Stimulated activated CD8-positive, alpha-beta memory T cell treated with anti-CD3 and anti-CD28 coated beads, Interleukin-7, amount 100 ng/mL, for 1 hour (primary cell): ENCODE results near the gene FAM169A.
"Not testable (repeated sequence)": the region's sequence is repeated elsewhere in the genome, so short reads cannot be mapped to it uniquely, and the experiment has no call there.

ENCODE experiments used
- DNase-seq, 2 donors: peaks; one replicate each; pipeline ENCODE4 v3.0.0-alpha.2; 2020; ENCODE audit warnings: low read depth in 2 of 2

The FAM169A gene, protein sequence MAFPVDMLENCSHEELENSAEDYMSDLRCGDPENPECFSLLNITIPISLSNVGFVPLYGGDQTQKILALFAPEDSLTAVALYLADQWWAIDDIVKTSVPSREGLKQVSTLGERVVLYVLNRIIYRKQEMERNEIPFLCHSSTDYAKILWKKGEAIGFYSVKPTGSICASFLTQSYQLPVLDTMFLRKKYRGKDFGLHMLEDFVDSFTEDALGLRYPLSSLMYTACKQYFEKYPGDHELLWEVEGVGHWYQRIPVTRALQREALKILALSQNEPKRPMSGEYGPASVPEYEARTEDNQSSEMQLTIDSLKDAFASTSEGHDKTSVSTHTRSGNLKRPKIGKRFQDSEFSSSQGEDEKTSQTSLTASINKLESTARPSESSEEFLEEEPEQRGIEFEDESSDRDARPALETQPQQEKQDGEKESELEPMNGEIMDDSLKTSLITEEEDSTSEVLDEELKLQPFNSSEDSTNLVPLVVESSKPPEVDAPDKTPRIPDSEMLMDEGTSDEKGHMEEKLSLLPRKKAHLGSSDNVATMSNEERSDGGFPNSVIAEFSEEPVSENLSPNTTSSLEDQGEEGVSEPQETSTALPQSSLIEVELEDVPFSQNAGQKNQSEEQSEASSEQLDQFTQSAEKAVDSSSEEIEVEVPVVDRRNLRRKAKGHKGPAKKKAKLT

DNA sequence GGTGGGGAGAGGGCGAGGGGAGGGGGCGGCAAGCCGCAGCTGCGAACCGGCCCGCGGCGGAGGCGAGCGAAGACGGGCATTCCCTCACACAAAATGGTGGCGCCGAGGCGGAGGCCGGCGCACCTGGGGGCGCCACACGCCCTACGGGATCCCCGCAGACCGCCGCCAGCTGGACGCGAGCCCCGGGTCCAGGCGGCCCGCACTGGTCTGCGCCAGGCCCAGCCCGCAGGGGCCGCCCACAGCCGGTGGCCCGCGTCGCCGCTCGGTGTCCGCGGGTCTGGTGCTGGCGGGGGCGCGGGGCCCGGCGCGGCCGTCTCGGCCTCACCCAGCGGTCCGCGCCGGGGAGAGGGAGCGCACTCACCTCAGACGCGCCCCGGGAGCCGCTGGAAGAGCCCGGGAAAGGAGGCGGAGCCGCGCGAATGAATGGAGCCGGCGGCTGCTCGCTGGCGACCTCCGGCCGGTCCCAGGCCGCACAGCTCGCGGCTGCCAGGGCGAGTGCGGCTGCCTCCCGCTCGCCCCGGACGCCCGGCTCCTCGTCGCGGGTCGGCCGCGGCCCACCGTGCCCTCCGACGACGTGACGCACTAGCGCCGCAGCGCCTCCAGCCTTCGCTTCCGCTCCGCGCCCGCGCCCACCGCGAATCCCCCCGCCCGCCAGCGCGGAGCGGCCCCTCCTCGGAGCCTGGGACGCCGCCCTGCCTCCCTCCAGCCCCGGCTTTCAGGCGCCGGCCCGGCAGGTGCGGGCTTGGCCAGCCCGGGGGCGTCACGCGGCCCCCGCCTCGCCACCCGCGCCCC lies at the start of gene FAM169A:
TSS of gene FAM169A (minus strand) at position 584 of the 792 bp plus-strand sequence. CDS start 24,711 bp downstream, outside the sequence.
- DNase-seq = peak; percentile 13 to 16

DNA sequence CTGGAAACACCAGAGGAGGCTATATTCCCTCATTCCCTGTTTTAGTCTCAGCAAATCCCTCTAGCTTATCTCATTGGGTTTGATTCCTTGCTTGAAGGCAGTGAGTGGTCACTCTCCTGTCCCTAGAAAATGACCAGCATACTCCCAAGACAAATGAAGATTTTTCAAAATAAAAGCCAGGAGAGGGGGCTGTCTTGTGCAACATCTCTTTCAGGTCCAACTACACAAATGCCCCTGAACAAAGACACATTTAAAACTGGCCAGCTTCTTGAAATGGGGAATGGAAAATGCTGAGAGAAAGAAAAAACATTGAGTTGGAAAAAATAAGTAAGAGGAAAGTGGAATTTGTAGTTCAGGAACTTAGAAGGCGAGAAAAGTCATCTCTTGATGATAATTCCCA lies 49.3 kb upstream of the FAM169A start:
- no peak for DNase-seq

DNA sequence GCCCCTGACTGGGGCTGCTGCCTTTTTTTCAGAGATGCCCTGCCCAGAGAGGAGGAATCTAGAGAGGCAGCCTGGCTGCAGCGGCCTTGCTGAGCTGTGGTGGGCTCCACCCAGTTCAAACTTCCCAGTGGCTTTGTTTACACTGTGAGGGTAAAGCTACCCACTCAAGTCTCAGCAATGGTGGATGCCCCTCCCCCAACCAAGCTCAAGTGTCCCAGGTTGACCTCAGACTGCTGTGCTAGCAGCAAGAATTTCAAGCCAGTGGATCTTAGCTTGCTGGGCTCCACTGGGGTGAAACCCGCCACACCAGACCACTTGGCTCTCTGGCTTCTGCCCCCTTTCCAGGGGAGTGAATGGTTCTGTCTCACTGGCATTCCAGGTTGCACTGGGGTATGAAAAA lies 45.2 kb upstream of the FAM169A start:
- DNase-seq = not testable (repeated sequence)

DNA sequence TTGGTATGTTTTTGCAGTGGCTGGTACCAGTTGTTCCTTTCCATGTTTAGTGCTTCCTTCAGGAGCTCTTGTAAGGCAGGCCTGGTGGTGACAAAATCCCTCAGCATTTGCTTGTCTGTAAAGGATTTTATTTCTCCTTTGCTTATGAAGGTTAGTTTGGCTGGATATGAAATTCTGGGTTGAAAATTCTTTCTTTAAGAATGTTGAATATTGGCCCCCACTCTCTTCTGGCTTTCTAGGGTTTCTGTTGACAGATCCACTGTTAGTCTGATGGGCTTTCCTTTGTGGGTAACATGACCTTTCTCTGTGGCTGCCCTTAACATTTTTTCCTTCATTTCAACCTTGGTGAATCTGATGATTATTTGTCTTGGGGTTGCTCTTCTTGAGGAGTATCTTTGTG lies 43.7 kb upstream of the FAM169A start:
- not testable (repeated sequence) for DNase-seq

DNA sequence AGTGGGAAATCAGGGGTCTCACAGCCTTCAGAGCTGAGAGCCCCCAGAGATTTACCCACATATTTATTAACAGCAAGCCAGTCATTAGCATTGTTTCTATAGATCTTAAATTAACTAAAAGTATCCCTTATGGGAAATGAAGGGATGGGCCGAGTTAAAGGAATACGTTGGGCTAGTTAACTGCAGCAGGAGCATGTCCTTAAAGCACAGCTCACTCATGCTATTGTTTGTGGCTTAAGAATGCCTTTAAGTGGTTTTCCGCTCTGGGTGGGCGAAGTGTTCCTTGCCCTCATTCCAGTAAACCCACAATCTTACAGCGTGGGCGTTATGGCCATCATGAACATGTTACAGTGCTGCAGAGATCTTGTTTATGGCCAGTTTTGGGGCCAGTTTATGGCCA lies 42.0 kb upstream of the FAM169A start:
- not testable (repeated sequence) for DNase-seq

DNA sequence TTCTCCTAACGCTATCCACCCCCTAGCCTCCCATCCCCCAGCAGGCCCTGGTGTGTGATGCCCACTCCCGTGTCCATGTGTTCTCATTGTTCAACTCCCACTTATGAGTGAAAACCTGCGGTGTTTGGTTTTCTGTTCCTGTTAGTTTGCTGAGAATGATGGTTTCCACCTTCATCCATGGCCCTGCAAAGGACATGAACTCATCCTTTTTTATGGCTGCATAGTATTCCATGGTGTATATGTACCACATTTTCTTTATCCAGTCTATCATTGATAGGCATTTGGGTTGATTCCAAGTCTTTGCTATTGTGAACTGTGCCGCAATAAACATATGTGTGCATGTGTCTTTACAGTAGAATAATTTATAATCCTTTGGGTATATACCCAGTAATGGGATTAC lies 38.5 kb upstream of the FAM169A start:
- DNase-seq = not testable (repeated sequence)

DNA sequence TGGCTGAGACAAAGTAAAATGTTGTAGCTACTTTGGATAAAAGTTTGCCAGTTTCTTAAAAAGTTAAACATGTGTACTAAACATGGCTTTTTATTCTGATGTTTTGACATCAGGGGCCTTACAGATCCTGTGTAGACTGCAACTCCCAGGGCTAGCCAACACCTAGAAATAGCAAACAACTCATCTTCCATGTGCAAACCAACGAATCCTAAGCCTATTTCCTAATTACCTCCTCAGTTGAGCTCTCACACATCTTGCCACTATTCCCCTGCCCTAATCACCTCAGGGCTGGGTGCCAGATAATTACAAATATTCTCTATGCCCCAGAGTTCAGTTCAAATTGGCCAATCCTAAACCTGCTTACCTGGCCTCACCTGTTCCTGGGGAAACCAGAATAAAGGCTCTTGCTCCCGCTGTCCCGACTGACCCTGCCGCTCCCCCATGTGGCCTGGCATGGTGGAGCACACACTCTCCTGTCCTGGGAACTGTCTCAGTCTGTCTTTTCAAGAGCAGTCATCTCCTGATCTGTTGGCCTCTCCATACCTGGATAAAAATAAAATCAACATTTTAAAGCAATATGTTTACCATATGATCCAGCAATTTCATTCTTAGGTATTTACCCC lies 37.1 kb upstream of the FAM169A start:
- DNase-seq = no peak

DNA sequence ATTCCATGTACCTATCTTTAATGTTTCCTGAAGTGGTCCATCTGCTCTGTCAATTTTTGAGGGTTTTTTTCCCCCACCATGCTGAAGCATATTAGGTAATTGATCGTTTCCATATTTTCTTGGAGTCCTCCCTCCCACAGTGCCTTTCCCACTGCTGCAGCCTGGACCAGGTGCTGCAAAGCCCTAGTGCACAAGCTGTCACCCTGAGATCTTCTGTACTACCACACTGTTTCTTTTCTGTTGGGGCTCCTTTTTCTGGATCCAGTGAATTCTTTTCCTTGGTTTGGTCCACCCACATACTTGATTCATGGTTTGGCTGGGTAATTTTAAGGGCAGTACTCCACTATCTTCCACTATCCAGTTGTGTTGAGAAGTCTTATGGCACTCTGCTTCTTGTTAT lies 30.9 kb upstream of the FAM169A start:
- no peak for DNase-seq

DNA sequence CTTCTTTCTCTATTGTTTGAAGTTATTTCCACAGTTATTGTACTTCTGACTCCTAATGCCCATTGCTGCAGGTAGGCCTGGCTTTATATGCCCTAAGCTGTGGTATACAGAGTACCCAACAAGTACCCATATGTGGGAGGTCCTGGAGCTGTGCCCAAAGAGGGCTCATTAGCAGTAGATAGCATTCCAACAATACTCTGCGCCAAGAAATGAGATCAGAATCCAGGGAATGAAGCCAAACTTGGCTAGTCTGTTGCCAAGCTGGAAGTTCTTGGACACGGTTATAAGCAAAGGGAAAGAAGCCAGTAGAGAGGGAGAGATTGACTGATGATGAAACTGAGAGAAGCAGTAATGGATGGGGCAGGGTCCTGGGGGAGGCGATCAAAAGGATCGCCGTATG lies 29.7 kb upstream of the FAM169A start:
- DNase-seq = no peak

DNA sequence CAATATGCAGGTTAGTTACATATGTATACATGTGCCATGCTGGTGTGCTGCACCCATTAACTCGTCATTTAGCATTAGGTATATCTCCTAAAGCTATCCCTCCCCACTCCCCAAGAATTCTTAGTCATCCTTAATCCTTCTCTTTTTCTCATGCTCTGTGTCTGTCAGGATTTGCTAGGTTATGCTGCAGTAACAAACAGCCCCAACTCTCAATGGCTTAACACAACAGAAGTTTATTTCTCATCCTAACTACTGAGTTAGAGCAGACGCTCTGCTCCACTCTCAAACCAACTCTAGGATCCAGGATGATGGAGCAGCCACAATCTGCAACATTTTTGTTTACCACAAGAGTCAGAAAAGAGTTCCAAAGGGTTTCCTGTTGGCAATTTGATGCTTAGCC lies 28.2 kb upstream of the FAM169A start:
- no peak for DNase-seq

DNA sequence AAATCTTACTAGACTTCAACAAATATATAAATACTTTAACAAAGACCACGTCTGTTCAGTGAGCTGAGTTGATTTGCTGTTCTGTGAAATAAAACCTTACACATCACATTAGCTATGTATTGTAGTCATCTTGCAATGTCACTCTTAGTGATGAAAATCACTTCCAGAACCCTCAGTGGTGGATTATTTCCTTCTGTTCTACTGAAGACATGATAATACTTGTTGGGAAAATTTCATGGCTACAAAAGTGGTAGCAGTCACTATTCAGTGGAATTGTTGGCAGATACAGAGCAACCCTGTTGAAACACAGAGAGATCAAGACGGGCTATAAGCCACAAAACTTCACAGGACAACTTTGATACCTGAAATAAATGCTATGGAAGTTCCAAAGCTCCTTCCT lies 26.7 kb upstream of the FAM169A start:
- DNase-seq = no peak

DNA sequence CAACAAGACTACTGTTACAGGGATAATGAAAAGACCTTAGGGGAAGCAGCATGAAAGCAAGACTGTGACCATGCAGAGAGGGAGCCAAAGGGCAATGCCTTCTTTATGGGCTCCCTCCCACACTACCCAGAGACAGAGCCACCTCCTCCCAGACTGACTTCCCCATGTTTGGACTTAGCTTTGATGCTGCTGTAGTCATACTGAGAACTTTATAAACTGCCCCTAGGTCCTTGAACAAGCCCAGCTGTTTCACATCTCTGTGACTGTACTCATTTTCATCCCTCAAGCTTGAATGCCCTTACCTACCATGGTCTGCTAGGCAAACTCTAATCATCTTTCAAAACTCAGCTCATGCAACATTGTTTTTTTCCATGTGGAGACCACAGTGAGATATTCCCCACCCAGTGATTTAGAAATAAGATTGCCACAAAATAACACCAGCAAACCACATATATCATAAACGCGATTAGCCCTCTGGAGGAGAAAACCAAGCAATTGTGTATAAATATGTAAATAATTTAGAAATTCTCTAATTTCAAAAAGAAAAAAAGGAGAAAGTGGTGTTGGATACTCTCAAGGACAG lies 23.4 kb upstream of the FAM169A start:
- DNase-seq = no peak

DNA sequence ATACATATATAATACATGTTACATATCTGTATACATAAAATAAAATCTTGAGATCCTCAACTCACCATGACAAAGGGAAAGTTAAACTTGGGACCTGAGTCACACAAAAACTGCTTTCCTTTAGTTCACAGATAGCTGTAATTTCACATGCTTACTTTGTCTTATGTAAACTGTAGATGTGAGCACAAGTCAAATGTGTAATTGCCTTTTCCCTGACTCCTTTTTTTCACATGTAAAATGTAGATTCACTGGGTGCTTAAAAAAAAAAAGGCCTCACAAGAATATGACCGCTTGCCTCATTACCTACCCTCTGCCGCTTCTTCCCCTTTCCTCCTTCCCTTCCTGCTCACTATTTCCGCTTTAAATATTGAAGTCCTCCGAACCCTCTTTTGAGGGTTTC lies 21.9 kb upstream of the FAM169A start:
- no peak for DNase-seq

DNA sequence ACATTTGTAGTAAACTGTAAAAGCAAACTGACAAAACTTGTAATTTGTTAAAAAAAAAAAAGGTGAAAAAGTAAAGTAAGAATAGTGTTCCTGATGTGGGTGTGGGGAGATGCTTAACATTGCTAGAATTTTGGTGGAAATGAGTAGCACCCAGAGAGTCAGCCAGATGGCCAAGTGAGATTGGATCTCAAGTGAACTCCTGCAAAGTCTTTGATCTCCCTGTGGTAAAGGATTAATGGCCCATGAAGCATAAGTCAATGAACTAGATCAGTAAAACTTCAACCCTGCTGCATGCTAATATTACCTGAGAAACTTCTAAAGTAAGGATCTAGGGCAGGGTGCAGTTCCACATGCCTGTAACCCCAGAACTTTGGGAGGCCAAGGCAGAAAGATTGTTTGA lies 19.0 kb upstream of the FAM169A start:
- no peak for DNase-seq

DNA sequence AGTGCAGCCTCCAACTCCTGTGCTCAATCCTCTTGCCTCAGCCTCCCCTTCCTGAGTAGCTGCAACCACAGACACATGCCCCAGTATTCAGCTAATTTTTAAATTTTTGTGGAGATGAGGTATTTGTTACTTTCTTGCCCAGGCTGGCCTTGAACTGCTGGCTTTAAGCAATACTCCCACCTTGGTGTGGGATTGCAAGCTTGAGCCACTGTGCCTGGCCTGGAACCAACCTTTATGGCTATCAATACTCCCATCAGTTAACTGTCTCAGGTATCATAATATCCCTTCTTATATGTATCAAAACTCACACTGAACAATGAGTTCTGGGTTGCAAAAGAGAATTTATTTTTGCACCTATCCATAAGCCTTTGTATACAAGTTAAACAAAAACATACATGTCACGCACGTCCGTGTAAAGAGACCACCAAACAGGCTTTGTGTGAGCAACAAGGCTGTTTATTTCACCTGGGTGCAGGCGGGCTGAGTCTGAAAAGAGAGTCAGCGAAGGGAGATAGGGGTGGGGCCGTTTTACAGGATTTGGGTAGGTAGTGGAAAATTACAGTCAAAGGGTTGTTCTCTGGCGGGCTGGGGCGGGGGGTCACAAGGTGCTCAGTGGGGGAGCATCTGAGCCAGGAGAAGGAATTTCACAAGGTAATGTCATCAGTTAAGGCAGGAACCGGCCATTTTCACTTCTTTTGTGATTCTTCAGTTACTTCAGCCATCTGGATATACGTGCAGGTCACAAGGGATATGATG lies 16.4 kb upstream of the FAM169A start:
- not testable (repeated sequence) for DNase-seq

DNA sequence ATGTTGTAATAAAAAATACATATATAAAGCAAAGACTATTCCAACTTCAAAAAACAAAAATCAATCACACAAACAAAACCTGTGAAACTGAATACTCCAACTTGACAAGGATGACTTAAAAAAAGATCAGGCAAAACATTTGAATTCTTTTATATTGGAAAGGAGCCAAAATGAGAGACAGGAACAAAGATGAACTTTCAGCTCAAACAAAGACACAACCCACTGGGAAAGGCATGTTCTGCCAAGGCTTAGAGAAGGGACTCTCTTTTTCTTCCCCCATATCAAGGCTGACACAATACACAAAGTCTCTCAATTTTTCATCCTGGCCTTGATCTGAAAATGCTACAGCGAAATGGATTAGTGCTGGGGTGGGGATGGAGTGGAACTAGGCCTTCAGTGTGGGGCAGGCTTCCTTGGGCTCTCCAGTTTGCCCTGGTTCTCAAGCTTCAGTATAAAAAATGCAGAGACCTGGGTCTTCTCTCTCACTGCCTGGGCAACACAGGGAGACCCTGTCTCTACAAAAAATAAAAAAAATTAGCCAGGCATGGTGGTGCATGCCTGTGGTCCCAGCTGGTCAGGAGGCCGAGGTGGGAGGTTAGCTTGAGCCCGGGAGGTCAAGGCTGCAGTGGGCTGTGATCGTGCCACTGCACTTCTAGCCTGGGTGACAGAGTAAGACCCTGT lies 11.6 kb upstream of the FAM169A start:
- DNase-seq = no peak

DNA sequence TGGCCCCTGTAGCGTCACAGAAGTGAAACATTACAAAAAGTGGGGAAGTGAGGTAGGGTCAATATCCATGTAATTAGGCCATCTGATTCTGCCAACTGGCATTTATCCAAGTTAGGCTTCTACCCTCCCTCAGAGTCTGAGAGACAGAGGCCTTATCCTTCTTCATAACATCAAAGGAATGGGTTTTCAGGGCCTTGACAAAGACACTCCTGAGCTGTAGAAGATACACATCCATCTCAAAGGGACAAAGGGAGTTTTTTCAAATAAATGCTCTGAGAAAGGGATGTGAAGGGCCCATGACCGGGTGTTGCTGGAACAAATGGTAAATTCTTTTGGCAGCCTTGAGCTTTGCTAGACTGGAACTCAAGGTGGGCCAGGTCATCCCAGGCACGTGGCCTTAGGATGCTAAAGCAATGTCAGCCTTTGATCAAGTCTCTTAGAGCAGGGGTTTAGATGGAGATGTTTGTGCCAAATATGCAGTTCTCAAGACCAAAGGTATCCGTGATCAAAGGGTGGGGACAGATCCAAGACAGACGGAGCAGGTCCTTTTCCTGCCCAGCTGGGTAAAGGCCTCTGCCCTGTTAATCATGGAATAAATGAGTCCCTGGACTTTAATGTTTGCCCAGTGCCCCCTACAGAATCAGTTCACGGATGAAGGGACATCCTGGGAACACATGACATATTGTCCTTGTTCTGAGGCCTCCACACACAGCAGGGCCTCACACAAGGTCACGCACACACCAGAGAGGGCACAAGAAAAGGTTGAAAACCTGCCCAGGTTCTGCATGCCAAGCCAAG lies 10.0 kb upstream of the FAM169A start:
- no peak for DNase-seq

DNA sequence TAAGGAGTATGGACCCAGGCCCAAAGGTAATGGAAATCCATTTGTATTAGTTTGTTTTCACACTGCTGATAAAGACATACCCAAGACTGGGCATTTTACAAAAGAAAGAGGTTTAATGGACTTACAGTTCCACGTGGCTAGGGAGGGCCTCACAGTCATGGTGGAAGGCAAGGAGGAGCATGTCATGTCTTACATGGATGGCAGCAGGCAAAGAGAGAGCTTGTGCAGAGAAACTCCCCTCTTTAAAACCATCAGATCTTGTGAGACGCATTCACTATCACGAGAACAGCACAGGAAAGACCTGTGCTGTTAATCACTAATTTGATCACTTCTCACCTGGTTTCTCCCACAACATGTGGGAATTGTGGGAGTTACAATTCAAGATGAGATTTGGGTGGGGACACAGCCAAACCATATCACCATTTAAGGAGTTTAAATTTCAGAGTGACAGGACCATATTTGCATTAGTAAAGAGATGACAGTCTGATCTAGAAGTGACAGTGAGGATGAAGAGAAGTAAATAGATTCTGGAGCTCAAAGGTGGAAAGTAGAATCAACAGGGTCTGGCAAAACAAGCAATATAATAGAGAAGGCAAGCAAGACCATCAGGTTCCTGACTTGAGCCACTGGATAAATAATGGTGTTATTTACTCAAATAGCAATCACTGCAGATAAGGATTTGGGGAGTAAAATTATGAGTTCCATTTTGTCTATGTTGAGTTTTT lies 7.5 kb upstream of the FAM169A start:
- DNase-seq = no peak
